Measurements from ENCODE around the gene PUS7. TPM values are rescaled to one million over a fixed set of nuclear protein-coding genes. Genes with fewer than 3 reads are reported as not detected.
"Not testable (repeated sequence)": the region's sequence is repeated elsewhere in the genome, so short reads cannot be mapped to it uniquely, and the experiment has no call there.

PUS7 gene
- total and polyA plus RNA-seq, 7 experiments from 2014 or later: 4.0 to 16.5 (median 5.4) TPM

DNA sequence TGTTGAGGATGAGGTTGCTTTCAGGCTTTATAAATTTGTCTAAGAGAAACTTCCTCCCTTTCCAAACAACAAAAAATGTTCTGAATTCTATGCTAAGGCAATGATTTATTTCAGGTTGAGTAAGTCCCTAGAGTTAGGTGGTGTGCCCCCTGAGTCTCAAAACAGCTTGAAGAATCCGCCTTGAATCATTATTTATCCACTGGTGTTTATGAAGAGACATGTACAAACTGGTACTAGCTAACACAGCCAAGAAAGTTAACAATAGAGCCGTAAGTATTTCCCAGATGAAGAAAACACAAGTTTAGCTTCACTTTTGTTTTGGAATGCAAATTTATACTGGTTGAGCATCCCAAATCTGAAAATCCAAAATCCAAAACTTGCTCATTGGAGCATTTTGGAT is 67.2 kb downstream of the PUS7 start:
- Mint-ChIP-seq H3K36me3 (peaks cover 0 to 10% (median 5%) of the 10 kb centered on the region in 5 donors), H3K4me3 (no peak overlapping the region), H3K27ac (peak overlapping the region in 1 of 9 donors; percentile 17), H3K9me3 (peaks cover 0 to 2% (median 0%) of the 10 kb centered on the region in 11 donors), H3K4me1 (peaks cover 0 to 4% (median 0%) of the 10 kb centered on the region in 7 donors), H3K27me3 (peaks cover 0 to 3% (median 0%) of the 10 kb centered on the region in 5 donors)
- Histone ChIP-seq H3K4me1 (ENCODE audit: control insufficient read depth in 2 of 2, insufficient read depth in 2 of 2, low read length in 2 of 2) (no peaks in the 10 kb centered on the region), H3K36me3 (ENCODE audit: control insufficient read depth in 2 of 3, insufficient read depth in 3 of 3, low read length in 3 of 3) (no peaks in the 10 kb centered on the region), H3K9me3 (ENCODE audit: control insufficient read depth in 2 of 3, low read length in 3 of 3) (no peaks in the 10 kb centered on the region), H3K27me3 (ENCODE audit: control insufficient read depth in 2 of 2, insufficient read depth in 2 of 2, low read length in 2 of 2) (no peaks in the 10 kb centered on the region), H3K27ac (ENCODE audit: low read depth, low read length) (no peak overlapping the region), H3K4me3 (ENCODE audit: low read length) (no peak overlapping the region)
- intact Hi-C loops (cut with micrococcal nuclease): no loop called here
- no peak for ATAC-seq
- POLR2A ChIA-PET: interaction anchor here (0.8 kb wide), 1 partner anchor 9 kb away, joined by 3 read pairs; no protein-coding TSS in a partner anchor
- CTCF ChIA-PET: interaction anchor here (0.5 kb wide), 1 partner anchor 31 kb away, joined by 3 read pairs; no protein-coding TSS in a partner anchor
- no peak for DNase-seq

DNA sequence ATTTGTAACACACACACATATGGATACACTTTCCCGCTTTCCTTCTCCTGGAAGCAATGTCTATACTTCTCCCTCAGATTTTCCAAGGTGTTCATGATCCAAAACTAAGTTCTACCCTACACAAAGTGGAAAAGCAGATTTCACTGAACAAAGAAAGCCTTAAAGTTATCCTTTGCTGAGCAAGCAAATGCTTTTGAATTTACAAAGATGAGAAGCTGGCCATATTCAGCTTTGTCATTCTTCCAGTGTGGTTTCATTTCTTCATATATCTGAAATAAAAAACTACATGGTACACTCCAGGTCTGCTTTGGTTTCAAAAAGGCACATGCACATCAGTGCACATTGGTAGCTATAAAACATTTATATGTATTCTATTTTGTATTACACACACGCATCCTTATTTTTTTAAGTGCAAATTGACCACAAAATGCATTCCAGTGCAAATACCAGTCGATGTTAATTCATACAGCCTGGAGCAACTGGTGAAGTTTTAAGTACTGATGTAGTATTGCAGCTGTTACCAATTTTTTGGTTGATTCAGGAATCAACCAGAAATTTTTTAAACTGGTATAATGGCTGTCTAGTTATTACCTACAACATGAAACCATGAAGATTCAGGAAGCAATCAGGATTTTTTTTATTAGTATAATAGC is 67.8 kb downstream of the PUS7 start:
- CTCF ChIA-PET: interaction anchor here (0.5 to 0.6 kb wide), 2 partner anchors 32 to 182 kb away, joined by 3 read pairs; no protein-coding TSS in a partner anchor
- Histone ChIP-seq H3K9me3 (ENCODE audit: control insufficient read depth in 2 of 3, low read length in 3 of 3) (no peaks in the 10 kb centered on the region), H3K4me1 (ENCODE audit: control insufficient read depth in 2 of 2, insufficient read depth in 2 of 2, low read length in 2 of 2) (peaks cover 0 to 3% of the 10 kb centered on the region in 2 donors), H3K36me3 (ENCODE audit: control insufficient read depth in 2 of 3, insufficient read depth in 3 of 3, low read length in 3 of 3) (no peaks in the 10 kb centered on the region), H3K27ac (ENCODE audit: low read depth, low read length) (no peak overlapping the region), H3K27me3 (ENCODE audit: control insufficient read depth in 2 of 2, insufficient read depth in 2 of 2, low read length in 2 of 2) (no peaks in the 10 kb centered on the region), H3K4me3 (ENCODE audit: low read length) (no peak overlapping the region)
- DNase-seq: no peak
- intact Hi-C loops (cut with micrococcal nuclease): no loop called here
- H3K4me1 Mint-ChIP-seq: peaks cover 0 to 5% (median 0%) of the 10 kb centered on the region in 7 donors
- H3K9me3 Mint-ChIP-seq: peaks cover 0 to 2% (median 0%) of the 10 kb centered on the region in 11 donors
- H3K36me3 Mint-ChIP-seq: peaks cover 0 to 10% (median 5%) of the 10 kb centered on the region in 5 donors
- POLR2A ChIA-PET: interaction anchor here (0.8 kb wide), 1 partner anchor 10 kb away, joined by 3 read pairs; no protein-coding TSS in a partner anchor
- H3K27me3 Mint-ChIP-seq: peaks cover 0 to 4% (median 0%) of the 10 kb centered on the region in 5 donors
- H3K27ac Mint-ChIP-seq: peak overlapping the region in 1 of 9 donors; percentile 25
- H3K4me3 Mint-ChIP-seq: no peak overlapping the region
- no peak for ATAC-seq

DNA sequence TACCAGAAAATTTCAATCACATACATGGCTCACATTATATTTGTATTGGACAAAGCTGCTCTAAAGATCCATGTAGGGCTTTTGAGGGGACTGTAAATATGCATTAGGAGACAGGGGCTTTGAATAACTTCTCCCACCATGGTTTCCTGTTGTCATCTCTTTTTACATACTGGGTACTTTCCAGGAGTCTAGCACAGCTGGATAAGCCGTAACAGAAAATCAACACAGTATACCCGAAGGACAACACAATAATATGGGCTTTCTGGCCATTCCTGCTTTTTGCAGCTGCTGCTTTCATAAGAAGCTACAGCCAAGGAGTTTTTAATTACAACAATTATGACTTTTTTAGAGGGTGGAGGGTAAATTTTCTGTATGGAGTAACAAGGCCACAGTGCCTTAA is 70.0 kb downstream of the PUS7 start:
- Mint-ChIP-seq H3K27me3 (peaks cover 0 to 4% (median 0%) of the 10 kb centered on the region in 5 donors), H3K4me3 (no peak overlapping the region), H3K9me3 (peaks cover 0 to 2% (median 0%) of the 10 kb centered on the region in 11 donors), H3K4me1 (peaks cover 12 to 21% (median 13%) of the 10 kb centered on the region in 7 donors), H3K27ac (no peak overlapping the region), H3K36me3 (peaks cover 0 to 3% (median 0%) of the 10 kb centered on the region in 5 donors)
- no peak overlapping the region for H3K27ac ChIP-seq (ENCODE audit: low read depth, low read length)
- DNase-seq: no peak
- no peak for ATAC-seq
- no peak overlapping the region for H3K4me3 ChIP-seq (ENCODE audit: low read length)
- no peaks in the 10 kb centered on the region for H3K36me3 ChIP-seq (ENCODE audit: control insufficient read depth in 2 of 3, insufficient read depth in 3 of 3, low read length in 3 of 3)
- POLR2A ChIA-PET: no interaction called here
- H3K9me3 ChIP-seq (ENCODE audit: control insufficient read depth in 2 of 3, low read length in 3 of 3): no peaks in the 10 kb centered on the region
- H3K27me3 ChIP-seq (ENCODE audit: control insufficient read depth in 2 of 2, insufficient read depth in 2 of 2, low read length in 2 of 2): no peaks in the 10 kb centered on the region
- CTCF ChIA-PET: no interaction called here
- intact Hi-C loops (cut with micrococcal nuclease): no loop called here
- H3K4me1 ChIP-seq (ENCODE audit: control insufficient read depth in 2 of 2, insufficient read depth in 2 of 2, low read length in 2 of 2): peaks cover 8 to 18% of the 10 kb centered on the region in 2 donors

DNA sequence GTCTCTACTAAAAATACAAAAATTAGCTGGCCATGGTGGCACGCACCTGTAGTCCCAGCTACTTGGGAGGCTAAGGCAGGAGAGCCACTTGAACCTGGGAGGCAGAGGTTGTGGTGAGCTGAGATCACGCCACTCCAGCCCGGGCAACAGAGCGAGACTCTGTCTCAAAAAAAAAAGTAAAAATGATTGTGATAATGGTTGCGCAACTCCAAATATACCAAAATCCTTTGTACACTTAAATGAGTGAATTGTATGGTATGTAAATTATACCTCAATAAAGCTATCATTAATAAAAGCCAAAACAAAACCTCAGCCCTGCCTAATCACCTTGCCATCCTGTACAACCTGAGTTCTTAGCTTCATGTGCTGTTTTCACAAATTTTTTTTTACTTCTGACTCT is 71.2 kb downstream of the PUS7 start:
- peaks cover 8 to 18% of the 10 kb centered on the region in 2 donors for H3K4me1 ChIP-seq (ENCODE audit: control insufficient read depth in 2 of 2, insufficient read depth in 2 of 2, low read length in 2 of 2)
- H3K36me3 ChIP-seq (ENCODE audit: control insufficient read depth in 2 of 3, insufficient read depth in 3 of 3, low read length in 3 of 3); H3K4me3 ChIP-seq (ENCODE audit: low read length); H3K9me3 ChIP-seq (ENCODE audit: control insufficient read depth in 2 of 3, low read length in 3 of 3); H3K36me3 Mint-ChIP-seq; POLR2A ChIA-PET; ATAC-seq; H3K9me3 Mint-ChIP-seq; H3K27me3 Mint-ChIP-seq; H3K27ac ChIP-seq (ENCODE audit: low read depth, low read length); intact Hi-C loops (cut with micrococcal nuclease); H3K27me3 ChIP-seq (ENCODE audit: control insufficient read depth in 2 of 2, insufficient read depth in 2 of 2, low read length in 2 of 2); DNase-seq; H3K4me3 Mint-ChIP-seq: not testable (repeated sequence)
- Mint-ChIP-seq H3K4me1 (peaks cover 13 to 24% (median 15%) of the 10 kb centered on the region in 7 donors), H3K27ac (peak overlapping the region in 1 of 9 donors; percentile 15)
- CTCF ChIA-PET: interaction anchor here (0.8 kb wide), 1 partner anchor 163 kb away, joined by 3 read pairs; no protein-coding TSS in a partner anchor

DNA sequence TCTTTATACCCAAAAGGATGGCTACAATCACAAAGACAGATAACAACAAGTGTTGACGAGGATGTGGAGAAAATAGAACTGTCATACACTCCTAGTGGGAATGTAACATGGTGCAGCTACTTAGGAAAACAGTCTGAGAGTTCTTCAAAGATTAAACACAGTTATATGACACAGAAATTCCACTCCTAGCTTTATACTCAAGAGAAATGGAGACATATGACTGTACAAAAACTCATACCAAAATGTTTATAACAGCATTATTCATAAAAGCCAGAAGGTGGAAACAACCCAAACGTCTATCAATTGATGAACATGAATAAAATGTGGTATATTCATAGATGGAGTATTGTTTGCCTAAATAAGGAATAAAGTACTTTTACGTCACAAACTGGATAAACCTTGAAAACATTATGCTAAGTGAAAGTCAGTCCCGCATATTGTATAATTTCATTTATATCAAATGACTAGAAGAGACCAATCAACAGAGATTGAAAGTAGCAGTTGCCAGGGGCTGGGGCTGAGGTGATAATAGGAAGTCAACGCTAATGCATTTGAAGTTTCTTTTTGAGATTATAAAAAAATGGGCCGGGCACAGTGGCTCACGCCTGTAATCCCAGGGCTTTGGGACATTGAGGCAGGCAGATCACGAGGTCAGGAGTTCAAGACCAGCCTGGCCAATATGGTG is 71.8 kb downstream of the PUS7 start:
- ChIA-PET CTCF (no interaction called here), POLR2A (no interaction called here)
- no peak for ATAC-seq
- H3K27ac ChIP-seq (ENCODE audit: low read depth, low read length): no peak overlapping the region
- Mint-ChIP-seq H3K27ac (no peak overlapping the region), H3K4me3 (no peak overlapping the region), H3K36me3 (no peaks in the 10 kb centered on the region), H3K9me3 (peaks cover 0 to 2% (median 0%) of the 10 kb centered on the region in 11 donors), H3K4me1 (peaks cover 13 to 25% (median 17%) of the 10 kb centered on the region in 7 donors), H3K27me3 (peaks cover 0 to 4% (median 0%) of the 10 kb centered on the region in 5 donors)
- DNase-seq: no peak
- H3K36me3 ChIP-seq (ENCODE audit: control insufficient read depth in 2 of 3, insufficient read depth in 3 of 3, low read length in 3 of 3): no peaks in the 10 kb centered on the region
- intact Hi-C loops (cut with micrococcal nuclease): no loop called here
- no peaks in the 10 kb centered on the region for H3K9me3 ChIP-seq (ENCODE audit: control insufficient read depth in 2 of 3, low read length in 3 of 3)
- peaks cover 8 to 18% of the 10 kb centered on the region in 2 donors for H3K4me1 ChIP-seq (ENCODE audit: control insufficient read depth in 2 of 2, insufficient read depth in 2 of 2, low read length in 2 of 2)
- H3K27me3 ChIP-seq (ENCODE audit: control insufficient read depth in 2 of 2, insufficient read depth in 2 of 2, low read length in 2 of 2): no peaks in the 10 kb centered on the region
- H3K4me3 ChIP-seq (ENCODE audit: low read length): no peak overlapping the region

DNA sequence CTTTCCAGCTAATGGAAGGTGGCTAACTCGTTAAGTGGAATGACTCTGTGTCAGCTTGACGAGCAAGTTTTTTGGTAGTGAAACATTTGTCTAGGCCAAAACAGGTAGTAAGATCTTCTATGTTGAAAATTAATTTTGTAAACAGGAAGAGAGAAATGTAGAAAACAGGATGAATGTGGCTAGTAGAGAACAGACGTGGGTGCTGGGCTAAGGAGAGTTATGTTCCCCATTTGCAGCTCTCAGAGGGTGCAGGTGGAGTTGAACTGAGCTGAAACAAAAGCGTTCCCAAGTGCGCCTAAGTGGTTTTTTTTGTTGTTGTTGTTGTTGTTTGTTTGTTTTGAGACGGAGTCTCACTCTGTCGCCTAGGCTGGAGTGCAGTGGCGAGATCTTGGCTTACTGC is 73.9 kb downstream of the PUS7 start:
- peak overlapping the region in 6 of 9 donors; percentile 11 to 82 (median 44) for H3K27ac Mint-ChIP-seq
- DNase-seq (peak in 2 of 9 donors; percentile 2 to 11), ATAC-seq (no peak)
- H3K27me3 Mint-ChIP-seq: peaks cover 0 to 4% (median 0%) of the 10 kb centered on the region in 5 donors
- POLR2A ChIA-PET: no interaction called here
- H3K9me3 Mint-ChIP-seq: peaks cover 0 to 2% (median 0%) of the 10 kb centered on the region in 11 donors
- Histone ChIP-seq H3K9me3 (ENCODE audit: control insufficient read depth in 2 of 3, low read length in 3 of 3) (no peaks in the 10 kb centered on the region), H3K36me3 (ENCODE audit: control insufficient read depth in 2 of 3, insufficient read depth in 3 of 3, low read length in 3 of 3) (no peaks in the 10 kb centered on the region), H3K4me1 (ENCODE audit: control insufficient read depth in 2 of 2, insufficient read depth in 2 of 2, low read length in 2 of 2) (peaks cover 8 to 18% of the 10 kb centered on the region in 2 donors), H3K27me3 (ENCODE audit: control insufficient read depth in 2 of 2, insufficient read depth in 2 of 2, low read length in 2 of 2) (no peaks in the 10 kb centered on the region), H3K4me3 (ENCODE audit: low read length) (no peak overlapping the region), H3K27ac (ENCODE audit: low read depth, low read length) (no peak overlapping the region)
- intact Hi-C loops (cut with micrococcal nuclease): no loop called here
- no peaks in the 10 kb centered on the region for H3K36me3 Mint-ChIP-seq
- CTCF ChIA-PET: no interaction called here
- H3K4me1 Mint-ChIP-seq: peaks cover 13 to 25% (median 17%) of the 10 kb centered on the region in 7 donors
- H3K4me3 Mint-ChIP-seq: peak overlapping the region in 6 of 10 donors; percentile 4 to 48 (median 44)
